Neural progenitor cell (in vitro differentiated cells): ENCODE results near the gene SURF1. TPM values are rescaled to one million over a fixed set of nuclear protein-coding genes. Genes with fewer than 3 reads are reported as not detected.

Source experiments
- DNase-seq: peaks from one replicate; pipeline ENCODE4 v3.0.0-alpha.2; 2016; ENCODE audit warnings: low spot score
- H2AFZ ChIP-seq: fragments of 200-600 bp; sonication (generic); replicated peaks from 2 replicates; pipeline ENCODE4 v1.6.1; 2016; ENCODE audit warnings: antibody characterized with exemption
- H3F3A ChIP-seq: fragments of 200-600 bp; sonication (generic); 2 replicates; pipeline ENCODE4 v1.6.1; 2016; ENCODE audit warnings: antibody characterized with exemption, low read depth
- H3K27ac ChIP-seq: fragments of 200-600 bp; sonication (generic); 2 replicates; pipeline ENCODE4 v1.5.1; 2016; ENCODE audit warnings: mild to moderate bottlenecking
- H3K27me3 ChIP-seq: fragments of 200-600 bp; sonication (generic); 2 replicates; pipeline ENCODE4 v1.6.1; 2016; ENCODE audit warnings: mild to moderate bottlenecking, moderate library complexity
- H3K36me3 ChIP-seq: fragments of 200-600 bp; sonication (generic); 2 replicates; pipeline ENCODE4 v1.5.1; 2016
- H3K4me1 ChIP-seq: fragments of 200-600 bp; sonication (generic); 2 replicates; pipeline ENCODE4 v1.6.1; 2016; ENCODE audit warnings: mixed run types
- H3K4me2 ChIP-seq: fragments of 200-600 bp; sonication (generic); 2 replicates; pipeline ENCODE4 v1.6.1; 2016
- H3K4me3 ChIP-seq: fragments of 200-600 bp; sonication (generic); 2 replicates; pipeline ENCODE4 v1.5.1; 2016
- H3K79me2 ChIP-seq: fragments of 200-600 bp; sonication (generic); 2 replicates; pipeline ENCODE4 v1.6.1; 2016; ENCODE audit warnings: low read depth
- H3K9ac ChIP-seq: fragments of 200-600 bp; sonication (generic); 2 replicates; pipeline ENCODE4 v1.6.1; 2016
- H3K9me3 ChIP-seq: fragments of 200-600 bp; sonication (generic); 2 replicates; pipeline ENCODE4 v1.5.1; 2016; ENCODE audit warnings: low read depth
- H4K20me1 ChIP-seq: fragments of 200-600 bp; sonication (generic); 2 replicates; pipeline ENCODE4 v1.6.1; 2016; ENCODE audit warnings: low read depth
- H3K27ac Mint-ChIP-seq: 3 replicates; pipeline ENCODE4 v1.8.0; 2021; ENCODE audit warnings: mixed read lengths
- H3K27me3 Mint-ChIP-seq: 2 replicates; pipeline ENCODE4 v1.8.0; 2022; ENCODE audit warnings: low read depth, mild to moderate bottlenecking, inconsistent platforms, moderate library complexity, mixed read lengths; ENCODE audit not compliant: insufficient read depth
- H3K36me3 Mint-ChIP-seq: 3 replicates; pipeline ENCODE4 v1.8.0; 2021; ENCODE audit warnings: mixed read lengths
- H3K4me1 Mint-ChIP-seq: 3 replicates; pipeline ENCODE4 v1.8.0; 2021; ENCODE audit warnings: mixed read lengths
- H3K4me3 Mint-ChIP-seq: 3 replicates; pipeline ENCODE4 v1.8.0; 2021; ENCODE audit warnings: mild to moderate bottlenecking, moderate library complexity, mixed read lengths
- H3K9me3 Mint-ChIP-seq: 3 replicates; pipeline ENCODE4 v1.8.0; 2020; ENCODE audit warnings: mixed read lengths
- CTCF ChIP-seq: fragments of 200-600 bp; sonication (generic); IDR thresholded peaks from 2 replicates; pipeline ENCODE4 v1.5.1; 2017; ENCODE audit warnings: antibody characterized with exemption, mild to moderate bottlenecking
- EZH2 ChIP-seq: fragments of 200-600 bp; sonication (generic); IDR thresholded peaks from 2 replicates; pipeline ENCODE4 v1.6.1; 2017; ENCODE audit warnings: antibody characterized with exemption, mild to moderate bottlenecking, moderate library complexity
- EZH2phosphoT487 ChIP-seq: fragments of 200-600 bp; sonication (generic); IDR thresholded peaks from 2 replicates; pipeline ENCODE4 v1.6.1; 2017; ENCODE audit warnings: antibody characterized with exemption
- total RNA-seq: library from RNA; depleted of rRNA; stranded (reverse); fragments of >200 nt; gene quantifications from 2 replicates; pipeline ENCODE4 v1.2.3, GENCODE V29; 2015; ENCODE audit warnings: low replicate concordance

SURF1 gene
- total RNA-seq, 1 donor from 2014 or later, result 31.0 TPM

DNA sequence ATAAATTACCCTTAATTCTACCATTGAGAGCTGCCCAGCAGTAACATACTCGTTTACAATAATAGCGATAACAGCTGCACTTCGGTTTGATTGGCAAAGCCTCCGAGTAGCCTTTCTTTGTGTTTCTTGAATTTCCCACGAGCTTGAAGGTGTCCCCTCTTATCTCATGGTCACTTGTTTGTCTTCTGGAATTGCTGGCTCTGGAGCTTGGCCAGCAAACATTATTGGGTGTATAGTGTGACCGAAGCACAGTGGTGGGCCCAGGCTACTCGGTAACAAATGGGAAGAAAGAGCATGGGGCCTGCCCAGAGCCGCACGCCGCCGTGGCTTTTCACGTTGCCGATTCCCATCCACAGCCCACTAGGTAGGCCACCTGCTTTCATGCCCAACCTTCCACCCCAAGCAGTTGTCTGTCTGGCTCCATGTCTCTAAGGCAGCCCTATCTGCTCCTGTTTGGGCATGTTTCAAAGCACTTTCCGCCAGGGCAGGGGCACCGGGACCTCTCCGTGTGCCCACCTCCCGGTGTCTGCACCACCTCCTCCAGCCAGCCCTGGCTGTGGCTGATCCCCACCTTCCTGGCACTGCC is 28.5 kb upstream of the SURF1 start:
- Histone ChIP-seq H3K79me2 (no peaks in the 10 kb centered on the region), H2AFZ (no peak overlapping the region), H3F3A (no peaks in the 10 kb centered on the region), H3K27ac (no peak overlapping the region), H3K9me3 (no peaks in the 10 kb centered on the region), H3K27me3 (no peaks in the 10 kb centered on the region), H4K20me1 (no peaks in the 10 kb centered on the region), H3K4me2 (no peak overlapping the region), H3K4me3 (no peak overlapping the region), H3K9ac (no peak overlapping the region), H3K36me3 (no peaks in the 10 kb centered on the region), H3K4me1 (no peaks in the 10 kb centered on the region)
- TF ChIP-seq EZH2, result no peak
- no peak for TF ChIP-seq CTCF
- TF ChIP-seq EZH2phosphoT487, result no peak
- H3K4me3 Mint-ChIP-seq, result no peak overlapping the region
- no peak overlapping the region for H3K27ac Mint-ChIP-seq
- DNase-seq, result no peak
- H3K36me3 Mint-ChIP-seq, result peaks cover 2% of the 10 kb centered on the region
- H3K4me1 Mint-ChIP-seq, result no peaks in the 10 kb centered on the region
- peaks cover 1% of the 10 kb centered on the region for H3K27me3 Mint-ChIP-seq
- no peaks in the 10 kb centered on the region for H3K9me3 Mint-ChIP-seq

- H3K36me3 ChIP-seq, result no peaks in the 10 kb centered on the region
- Mint-ChIP-seq H3K4me3 (no peak overlapping the region), H3K9me3 (no peaks in the 10 kb centered on the region), H3K36me3 (no peaks in the 10 kb centered on the region), H3K4me1 (peaks cover 2% of the 10 kb centered on the region), H3K27ac (no peak overlapping the region), H3K27me3 (peaks cover 2% of the 10 kb centered on the region)
- H3K4me2 ChIP-seq, result no peak overlapping the region
- no peak for TF ChIP-seq CTCF
- TF ChIP-seq EZH2phosphoT487, result no peak
- TF ChIP-seq EZH2, result no peak
- DNase-seq, result no peak
- no peaks in the 10 kb centered on the region for H3K9me3 ChIP-seq
- H3K27me3 ChIP-seq, result no peaks in the 10 kb centered on the region
- no peaks in the 10 kb centered on the region for H3K79me2 ChIP-seq
- no peak overlapping the region for H3K4me3 ChIP-seq
- H3K4me1 ChIP-seq, result no peaks in the 10 kb centered on the region
- H4K20me1 ChIP-seq, result no peaks in the 10 kb centered on the region
- H2AFZ ChIP-seq, result no peak overlapping the region
- no peak overlapping the region for H3K9ac ChIP-seq
- H3F3A ChIP-seq, result no peaks in the 10 kb centered on the region
- H3K27ac ChIP-seq, result no peak overlapping the region
Measured at GRCh38 chr9:133383438-133383837, 27.2 kb upstream of the SURF1 start.

DNA sequence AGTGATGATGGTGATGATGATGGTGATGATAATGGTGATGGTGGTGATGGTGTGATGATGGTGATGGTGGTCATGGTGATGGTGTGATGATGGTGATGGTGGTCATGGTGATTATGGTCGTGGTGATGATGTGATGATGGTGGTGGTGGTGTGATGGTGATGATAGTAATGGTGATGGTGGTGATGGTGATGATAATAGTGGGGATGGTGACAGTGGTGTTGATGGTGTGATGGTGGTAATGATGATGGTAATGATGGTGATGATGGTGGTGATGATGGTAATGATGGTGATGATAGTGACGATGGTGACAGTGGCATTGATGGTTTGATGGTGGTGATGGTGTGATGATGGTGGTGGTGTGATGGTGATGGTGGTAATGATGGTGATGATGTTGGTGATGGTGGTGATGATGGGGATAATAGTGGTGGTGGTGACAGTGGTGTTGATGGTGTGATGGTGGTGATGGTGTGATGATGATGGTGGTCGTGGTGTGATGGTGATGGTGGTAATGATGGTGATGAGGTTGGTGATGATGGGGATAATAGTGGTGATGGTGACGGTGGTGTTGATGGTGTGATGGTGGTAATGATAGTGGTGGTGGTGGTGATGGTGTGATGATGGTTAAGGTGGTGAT is 26.3 kb upstream of the SURF1 start:
- Histone ChIP-seq H3K4me3 (no peak overlapping the region), H3K36me3 (no peaks in the 10 kb centered on the region), H3K27ac (no peak overlapping the region), H3K9ac (no peak overlapping the region), H3K9me3 (no peaks in the 10 kb centered on the region), H3F3A (no peaks in the 10 kb centered on the region), H4K20me1 (no peaks in the 10 kb centered on the region), H3K4me2 (no peak overlapping the region), H3K4me1 (no peaks in the 10 kb centered on the region), H3K79me2 (no peaks in the 10 kb centered on the region), H2AFZ (no peak overlapping the region), H3K27me3 (peaks cover 1% of the 10 kb centered on the region)
- Mint-ChIP-seq H3K27ac (no peak overlapping the region), H3K4me3 (no peak overlapping the region), H3K36me3 (no peaks in the 10 kb centered on the region), H3K4me1 (peaks cover 6% of the 10 kb centered on the region), H3K27me3 (peaks cover 2% of the 10 kb centered on the region), H3K9me3 (no peaks in the 10 kb centered on the region)
- no peak for DNase-seq
- TF ChIP-seq CTCF (no peak), EZH2 (no peak), EZH2phosphoT487 (no peak)
